HG02870 (cell line): ENCODE data around the gene TDRD7.
A peak's percentile ranks its signal among the peaks of the same experiment; 100 is the strongest.

Experiments
- ATAC-seq: cut with Tn5 transposase; IDR thresholded peaks from one replicate; pipeline ENCODE4 v1.9.1; 2021; ENCODE audit warnings: mild to moderate bottlenecking, moderate library complexity; ENCODE audit not compliant: unreplicated experiment

TDRD7 gene

DNA sequence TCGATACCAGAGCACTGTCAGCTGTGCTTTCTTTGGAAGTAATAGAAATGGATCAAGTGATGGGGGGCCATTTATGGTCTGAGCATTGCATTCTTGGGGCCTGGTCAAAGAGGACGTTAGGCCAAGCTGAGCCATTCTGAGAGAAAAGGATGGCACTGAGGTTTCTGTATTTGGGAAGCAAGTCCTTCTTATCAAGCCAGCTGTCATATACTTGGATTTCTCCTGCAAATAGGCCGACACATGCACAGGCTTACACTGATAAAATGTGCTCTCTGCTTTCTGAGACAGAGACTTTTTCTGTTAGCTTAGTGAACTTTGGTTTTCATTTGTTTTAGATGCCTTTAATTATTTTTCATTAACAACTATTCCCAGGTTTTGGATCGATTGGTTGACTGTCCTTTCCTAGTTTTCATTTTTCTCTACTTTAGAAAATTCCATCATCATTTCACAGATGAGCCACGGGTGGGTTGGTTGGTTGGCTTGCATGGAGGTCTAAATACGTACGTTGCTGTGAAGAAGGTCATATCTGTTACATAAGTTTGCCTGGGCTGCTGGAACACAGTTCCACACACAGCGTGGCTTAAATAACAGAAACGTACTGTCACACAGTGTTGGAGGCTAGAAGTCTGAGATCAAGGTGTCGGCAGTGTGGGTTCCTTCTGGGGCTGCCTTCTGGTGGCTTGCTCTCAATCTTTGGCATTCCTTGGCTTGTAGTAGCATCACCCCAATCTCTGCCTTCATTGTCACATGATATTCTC, 109.9 kb downstream of the TDRD7 start:
- ATAC-seq, result no peak

DNA sequence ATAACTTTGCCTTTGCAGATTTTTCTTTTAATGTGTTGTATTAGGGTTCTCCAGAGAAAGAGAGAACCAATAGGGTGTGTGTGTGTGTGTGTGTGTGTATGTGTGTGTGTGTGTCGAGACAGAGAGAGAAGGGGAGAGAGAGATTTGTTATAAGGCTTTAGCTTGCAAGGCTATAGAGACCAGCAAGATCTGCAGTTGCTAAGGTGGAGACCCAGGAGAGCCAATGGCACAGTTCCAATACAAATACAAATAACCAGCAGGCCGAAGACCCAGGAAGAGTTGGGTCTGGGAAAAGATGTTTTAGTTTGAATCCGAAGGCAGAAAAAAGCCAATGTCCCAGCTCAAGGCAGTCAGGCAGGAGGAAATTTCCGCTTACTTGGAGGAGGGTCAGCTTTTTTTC, 112.5 kb downstream of the TDRD7 start:
- no peak for ATAC-seq

DNA sequence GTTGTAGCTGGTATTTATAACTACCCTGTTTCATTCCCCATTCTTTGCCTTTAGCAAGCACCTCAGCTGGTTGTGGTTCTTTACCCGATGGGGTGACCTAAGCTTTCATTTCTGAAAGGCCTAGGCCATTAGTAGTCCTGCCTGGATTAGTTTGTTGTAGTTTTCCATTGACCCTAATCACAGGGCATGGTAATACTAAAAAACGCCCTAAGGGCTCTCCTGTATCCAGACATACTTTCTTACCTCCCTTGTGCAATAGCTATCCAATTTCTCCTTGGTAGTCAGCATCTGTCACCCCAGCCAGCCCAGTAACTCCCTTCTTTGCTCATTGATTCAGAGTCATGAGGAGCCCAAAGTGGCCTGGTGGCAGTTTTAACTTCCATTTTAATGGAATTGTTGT, 113.6 kb downstream of the TDRD7 start:
- no peak for ATAC-seq

DNA sequence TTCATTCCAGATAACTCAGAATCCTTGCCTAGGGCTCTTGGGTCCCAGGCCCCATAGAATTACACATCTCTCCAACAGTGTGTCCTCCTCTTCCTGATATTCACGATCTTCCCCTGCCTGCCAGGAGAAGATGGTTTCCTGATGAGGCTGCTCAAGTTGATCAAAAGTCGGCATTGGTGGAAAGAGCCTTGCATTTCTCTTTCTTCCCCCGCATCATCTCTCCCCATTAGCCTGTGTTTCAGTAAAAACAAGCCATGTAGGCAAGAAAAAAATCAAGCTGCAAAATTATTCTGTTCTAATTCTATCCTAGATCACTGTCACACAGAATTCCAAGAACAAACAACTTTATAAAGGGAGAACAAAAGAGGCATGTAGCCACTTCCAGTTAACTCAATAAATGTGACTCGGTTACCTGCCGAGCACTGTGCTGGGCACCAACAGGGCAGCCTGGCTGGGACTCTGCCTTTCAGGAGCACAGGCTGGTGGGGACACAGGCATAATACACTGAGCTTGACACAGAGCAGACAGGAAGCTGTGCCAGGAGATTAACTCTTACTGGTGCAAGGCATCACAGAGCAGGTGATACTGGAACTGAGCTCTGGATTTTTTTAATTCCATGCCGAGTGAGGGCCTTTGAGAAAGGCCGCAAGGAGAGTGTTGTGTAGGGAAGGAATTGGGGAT, 115.1 kb downstream of the TDRD7 start:
- ATAC-seq, result no peak

DNA sequence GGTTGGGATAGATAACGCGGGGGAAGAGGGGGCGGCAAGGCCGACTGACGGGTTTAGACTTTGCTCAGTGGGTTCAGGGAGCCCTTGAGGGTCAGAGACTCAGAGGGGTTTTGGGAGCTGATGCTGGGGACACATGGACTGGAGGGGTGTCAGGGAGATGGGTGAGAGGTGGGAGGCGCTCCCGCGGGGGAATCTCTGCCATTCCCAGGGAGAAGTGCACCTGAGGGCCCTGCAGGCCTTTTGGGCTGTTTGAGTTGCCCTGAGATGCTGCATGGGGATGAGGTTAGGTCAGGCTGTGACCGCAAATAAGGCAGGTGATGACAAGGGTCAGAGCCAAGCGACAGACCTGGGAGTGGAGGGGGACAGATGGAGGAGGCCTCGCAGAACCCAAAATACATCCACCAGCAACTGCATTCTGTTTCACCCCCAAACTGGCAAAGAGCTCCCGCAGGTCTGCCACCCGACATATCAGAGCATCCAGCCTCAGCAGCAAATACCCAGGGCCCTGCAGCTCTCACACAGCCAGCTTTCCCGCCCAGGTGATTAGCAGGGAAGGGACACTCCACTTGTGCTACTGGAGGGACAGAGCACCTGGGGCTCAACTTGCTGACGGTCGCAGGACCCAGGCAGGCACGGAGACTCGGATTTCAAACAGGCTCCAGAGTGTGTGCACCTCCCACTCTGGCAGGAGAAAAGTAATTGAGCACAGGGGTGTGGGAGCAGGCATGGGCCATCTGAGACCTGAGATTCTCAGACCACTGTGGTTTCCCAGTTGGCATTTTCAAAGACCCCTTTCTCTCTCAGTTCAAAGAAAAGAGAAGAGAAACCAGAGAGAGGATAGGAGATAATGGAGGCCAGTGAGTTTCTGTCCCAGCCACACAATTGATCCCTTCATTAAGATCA, 116.0 kb downstream of the TDRD7 start:
- no peak for ATAC-seq

DNA sequence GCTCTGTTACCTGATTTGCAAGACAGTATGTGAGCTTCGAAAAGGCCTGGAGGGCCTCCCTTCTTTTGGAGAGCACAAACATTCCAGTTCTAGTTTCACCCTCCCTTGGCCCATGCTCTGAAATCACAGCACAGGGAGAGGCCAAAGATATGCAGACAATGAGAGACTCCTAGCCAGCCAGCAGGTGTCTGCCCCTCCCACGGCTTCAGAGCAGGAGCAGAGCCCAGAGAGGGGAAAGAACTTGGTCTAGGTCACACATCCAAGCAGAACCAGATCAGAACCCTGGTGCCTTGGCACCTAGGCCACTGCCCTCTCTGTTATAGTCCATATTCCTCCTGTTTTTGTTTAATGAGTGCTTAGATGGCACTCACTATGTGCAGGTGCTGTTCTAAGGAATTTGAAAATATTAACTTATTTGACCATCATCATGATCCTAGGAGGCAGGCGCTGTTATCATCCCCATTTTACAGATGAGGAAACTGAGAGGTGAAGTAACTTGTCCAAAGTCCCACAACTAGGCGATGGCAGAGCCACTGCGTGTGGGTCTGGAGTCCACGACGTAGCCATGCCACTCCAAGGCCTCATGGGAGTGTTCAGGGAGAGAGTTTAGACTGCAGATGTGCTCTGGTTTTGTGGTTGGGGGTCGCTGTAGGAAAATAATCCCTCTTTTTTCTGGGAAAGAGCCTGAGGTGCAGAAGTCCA, 116.8 kb downstream of the TDRD7 start:
- ATAC-seq, result no peak

DNA sequence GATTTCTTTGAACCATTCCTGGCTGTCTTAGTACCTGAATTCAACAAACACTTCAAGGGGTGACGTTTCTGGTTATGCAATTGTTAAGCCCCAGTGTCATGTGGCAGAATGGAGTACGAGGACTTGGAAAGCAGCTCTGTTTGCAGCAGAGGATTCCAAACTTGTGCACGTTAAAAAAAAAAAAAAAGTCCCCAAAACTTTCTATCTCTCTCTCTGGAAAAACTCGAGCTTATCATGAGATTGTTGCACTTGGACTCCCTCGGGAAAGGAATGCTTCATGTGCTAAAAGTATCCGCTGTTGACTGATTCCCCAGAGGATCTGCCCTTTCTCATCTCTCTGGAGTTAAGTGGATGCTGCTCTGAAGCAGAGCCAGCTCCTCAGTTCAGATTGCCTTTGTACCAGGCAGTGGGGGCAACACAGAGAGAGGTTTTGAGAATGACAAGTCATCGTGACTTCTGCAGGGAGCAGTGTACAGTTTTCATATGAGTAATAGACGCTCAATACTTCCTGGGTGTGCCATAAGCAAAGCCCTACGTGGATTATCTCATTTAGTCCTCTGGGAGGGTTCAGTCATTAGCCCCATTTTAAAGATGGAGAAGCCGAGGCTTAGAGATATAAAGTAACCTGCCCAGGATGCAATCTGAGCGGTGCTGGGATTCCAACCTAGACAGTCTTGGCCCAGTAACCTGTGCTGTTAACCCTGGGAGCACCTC, 117.6 kb downstream of the TDRD7 start:
- peak; percentile 81 for ATAC-seq

DNA sequence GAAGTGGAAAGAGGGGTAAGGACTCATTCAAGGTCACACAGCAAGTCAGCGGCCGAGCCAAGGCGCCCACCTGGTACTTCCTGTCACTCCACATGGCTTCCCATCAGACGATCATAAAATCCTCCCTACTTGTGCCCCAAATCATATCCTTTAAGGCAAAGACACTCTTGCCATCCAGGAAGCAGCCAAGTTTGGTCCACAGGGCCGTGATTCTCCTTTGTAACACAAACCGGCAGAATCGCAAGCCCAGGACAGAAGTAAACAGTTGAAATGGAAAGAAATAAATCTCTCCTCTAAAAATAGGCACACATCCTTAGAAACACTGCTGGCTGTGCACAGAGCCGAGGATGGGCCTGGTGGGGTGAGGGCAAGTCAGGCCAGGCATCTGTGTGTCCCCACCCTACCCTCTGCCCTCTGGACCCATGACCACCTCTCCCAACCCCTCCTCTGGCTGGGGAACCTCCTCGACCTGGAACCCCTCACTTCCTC, 120.0 kb downstream of the TDRD7 start:
- ATAC-seq, result no peak

DNA sequence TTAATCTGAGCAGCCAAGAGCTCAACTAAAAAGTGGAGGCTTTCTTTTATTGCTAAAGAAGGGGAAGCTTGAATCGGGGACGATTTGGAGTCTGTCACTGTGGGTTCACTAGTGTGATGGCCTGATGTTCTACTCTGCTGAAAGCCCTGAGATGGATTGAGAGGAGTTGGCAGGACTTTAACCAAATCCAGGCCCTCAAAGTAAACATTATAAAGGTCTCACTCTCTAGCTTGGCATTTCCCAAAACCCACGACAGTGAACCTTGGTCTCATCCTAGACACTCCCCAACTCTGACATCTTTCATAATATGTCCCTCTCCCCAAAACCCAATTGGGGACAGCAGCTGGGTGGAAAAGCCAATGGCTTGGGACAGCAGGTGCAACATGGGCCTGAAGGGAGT, 122.3 kb downstream of the TDRD7 start:
- ATAC-seq, result no peak

DNA sequence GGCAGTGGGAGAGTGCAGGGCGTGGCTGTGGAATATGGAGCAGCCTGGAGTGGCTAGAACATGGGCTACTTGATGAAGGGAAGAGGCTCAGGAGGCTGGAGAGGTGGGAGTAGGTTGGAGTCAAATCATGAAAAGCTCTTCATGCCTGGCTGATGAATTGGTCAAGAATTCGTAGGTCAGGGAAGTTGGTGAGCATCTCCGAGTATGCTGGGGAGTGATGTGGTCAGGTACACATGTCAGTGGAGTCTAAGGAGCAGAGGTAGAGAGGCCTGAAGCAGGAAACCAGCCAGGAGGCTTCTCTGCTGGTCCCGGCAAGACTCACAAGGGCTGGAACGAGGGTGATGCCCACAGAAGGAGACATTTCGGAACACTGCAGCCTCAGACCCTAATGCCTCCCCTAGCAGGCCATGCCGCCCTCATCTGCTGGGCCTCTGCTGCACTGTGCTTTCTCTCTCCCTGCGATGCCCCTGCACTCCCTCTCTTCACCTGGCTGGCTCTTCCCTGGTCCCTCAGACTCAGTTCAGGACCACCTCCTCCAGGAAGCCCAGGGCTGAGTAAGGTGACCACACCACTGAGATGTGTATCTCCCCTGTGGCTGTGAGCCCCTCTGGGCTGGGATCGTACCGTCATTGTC, 123.2 kb downstream of the TDRD7 start:
- no peak for ATAC-seq

DNA sequence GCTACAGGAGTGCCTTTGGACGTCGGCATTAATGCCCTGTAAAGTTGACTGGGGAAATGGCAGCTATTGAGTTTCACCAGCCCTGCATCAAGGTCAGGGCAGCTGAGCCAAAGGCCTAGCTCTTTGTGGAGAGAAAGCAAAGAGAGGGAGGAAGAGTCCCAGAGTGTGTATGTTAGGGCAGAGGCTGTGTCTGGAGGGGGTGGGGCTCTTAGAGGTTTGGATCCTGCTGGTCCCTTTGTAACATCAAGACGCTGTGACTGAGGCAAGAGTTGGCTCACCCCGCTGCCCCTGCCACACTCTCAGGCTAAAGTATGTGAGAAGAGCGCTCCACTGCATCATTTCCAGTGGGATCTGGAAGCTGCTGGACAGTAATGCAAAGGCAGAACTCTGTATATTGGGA, 123.9 kb downstream of the TDRD7 start:
- no peak for ATAC-seq

DNA sequence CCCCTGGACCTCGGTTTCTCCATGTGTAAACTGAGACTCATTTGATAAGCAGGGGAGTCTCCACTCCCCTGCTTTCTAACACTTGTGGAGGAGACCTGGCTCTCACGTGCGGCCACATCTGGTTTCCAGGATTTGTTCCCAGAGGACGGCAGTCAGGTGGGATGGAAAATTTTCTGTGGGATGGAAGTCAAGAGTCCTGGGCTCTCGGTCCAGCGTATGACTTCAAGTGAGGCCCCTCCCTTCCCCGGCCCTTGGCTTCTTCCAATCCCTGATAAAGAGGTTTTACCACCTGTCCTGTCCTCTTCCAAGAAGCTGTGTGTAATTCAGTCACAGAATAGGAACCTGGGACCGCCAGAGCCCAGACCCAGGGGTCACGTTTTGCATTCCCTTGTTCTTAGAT, 124.6 kb downstream of the TDRD7 start:
- ATAC-seq, result no peak

DNA sequence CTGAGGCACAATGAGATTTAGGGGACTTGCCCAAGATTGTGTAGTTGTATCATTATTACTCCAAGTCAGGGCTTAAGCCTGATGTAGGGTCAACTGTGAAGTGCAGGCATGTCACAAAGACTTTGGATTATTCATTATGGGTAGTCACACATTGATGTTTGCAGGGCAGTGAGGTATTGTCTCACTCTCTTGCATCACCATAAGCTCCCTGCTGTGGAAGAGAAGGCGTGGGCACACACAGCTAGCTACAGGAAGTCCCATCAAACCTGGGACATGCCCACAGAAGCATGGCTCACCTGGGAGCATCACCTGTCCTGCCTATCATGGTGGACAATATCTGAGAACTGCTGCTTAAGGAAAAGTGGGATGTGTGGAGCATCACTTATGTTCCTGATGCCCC, 131.7 kb downstream of the TDRD7 start:
- no peak for ATAC-seq

DNA sequence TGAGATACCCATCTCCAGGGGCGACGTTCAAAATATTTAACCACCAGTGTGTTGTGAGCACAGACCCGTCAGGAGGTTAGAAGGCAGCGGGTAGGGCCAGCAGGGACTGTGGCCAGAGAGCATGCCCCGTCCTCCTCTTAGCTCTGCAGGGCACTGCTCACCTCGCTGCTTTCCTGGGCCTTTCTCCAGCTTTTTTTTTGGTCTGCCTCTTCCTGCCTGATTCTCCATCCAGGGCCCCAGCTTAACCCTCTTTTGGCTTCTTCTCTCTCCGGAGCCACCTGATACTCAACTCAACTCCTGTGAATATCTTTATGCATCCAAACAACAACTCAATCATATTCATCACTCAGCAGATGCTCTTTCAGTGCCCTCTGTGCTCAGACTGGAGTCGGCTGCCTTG, 133.6 kb downstream of the TDRD7 start:
- ATAC-seq, result no peak
